Fibroblast of skin of left quadriceps (primary cell): Measurements from ENCODE around the gene GRIK3.

ENCODE experiments used
- DNase-seq, 2 experiments: peaks; one replicate each; pipeline ENCODE4 v3.0.0-alpha.2; 2013; ENCODE audit warnings: low read depth in 2 of 2

The GRIK3 gene

DNA sequence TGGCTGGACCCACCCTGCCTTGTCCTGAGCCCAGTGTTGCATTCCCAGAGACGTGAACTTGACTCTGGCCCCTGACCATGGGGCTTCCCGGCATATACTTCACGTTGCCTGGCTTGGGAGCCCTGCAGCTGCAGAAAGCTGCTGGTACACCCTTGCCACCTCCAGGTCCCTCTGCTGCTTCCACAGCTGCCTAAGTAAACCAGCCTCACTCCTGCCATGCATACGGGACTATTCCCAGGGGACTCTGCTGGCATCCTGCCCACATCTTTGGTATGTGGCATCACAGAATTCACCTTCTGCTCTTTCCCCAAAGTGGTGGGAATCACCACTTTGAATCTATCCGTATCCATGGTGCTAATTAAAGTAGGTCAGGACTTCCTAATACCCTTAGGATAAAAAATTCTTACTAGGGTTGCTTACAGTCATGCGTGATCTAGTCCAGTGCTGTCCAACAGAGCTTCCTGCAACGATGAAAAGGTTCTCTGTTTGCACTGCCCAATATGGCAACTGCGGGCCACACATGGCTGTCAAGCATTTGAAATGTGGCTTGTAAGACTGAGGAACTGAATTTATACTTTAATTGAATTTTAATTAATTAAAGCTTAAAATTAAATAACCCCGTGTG lies 203.0 kb downstream of the GRIK3 start:
- DNase-seq: no peak

- DNase-seq: no peak
Observed at GRCh38 chr1:36829961-36830360, 204.4 kb downstream of the GRIK3 start.

DNA sequence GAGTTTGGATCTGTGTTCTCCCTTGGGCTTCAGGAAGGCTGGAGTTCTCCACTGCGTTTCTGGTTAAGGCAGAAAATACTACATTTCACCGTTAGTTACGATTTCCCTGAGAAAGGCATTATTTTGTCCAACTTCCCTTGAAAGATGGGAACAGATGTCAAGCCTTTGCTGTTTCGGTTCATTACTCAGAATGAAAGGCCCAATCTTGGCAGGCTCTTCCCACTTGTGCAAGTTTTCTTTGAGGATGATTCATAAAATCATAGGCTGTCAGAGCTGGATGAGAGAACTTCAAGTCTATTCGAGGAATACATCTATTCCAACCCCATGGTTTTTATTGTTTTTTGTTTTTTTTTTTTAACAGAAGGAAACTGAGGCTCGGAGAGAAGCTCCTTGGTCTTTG lies 205.2 kb downstream of the GRIK3 start:
- no peak for DNase-seq

DNA sequence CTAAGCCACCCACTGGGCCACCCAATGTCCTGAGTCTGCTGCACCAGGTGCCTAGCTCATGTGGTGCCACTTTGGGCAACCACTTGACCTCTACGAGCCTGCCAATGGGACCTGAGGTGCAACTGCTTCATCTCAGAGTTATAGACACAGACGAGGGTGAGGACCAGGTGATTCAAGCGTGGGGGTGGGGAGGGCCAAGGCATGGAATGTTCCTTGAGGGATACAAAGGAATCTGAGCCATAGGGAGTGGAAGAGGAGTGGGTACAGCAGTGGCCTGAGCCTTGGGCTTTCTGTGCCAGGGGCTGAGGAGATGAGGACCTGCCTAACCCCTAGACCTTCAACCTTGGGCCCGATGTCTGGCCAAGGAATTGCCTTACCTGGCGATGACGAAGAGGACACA lies 209.1 kb downstream of the GRIK3 start:
- DNase-seq: no peak

- no peak for DNase-seq
Observed at GRCh38 chr1:36824390-36824861, 209.9 kb downstream of the GRIK3 start.

- no peak for DNase-seq
Observed at GRCh38 chr1:36822648-36823047, 211.7 kb downstream of the GRIK3 start.

GRCh38 chr1:36821386-36821785 lies 212.9 kb downstream of the GRIK3 start:
- no peak for DNase-seq

- no peak for DNase-seq
Observed at GRCh38 chr1:36818771-36819170, 215.5 kb downstream of the GRIK3 start.

DNA sequence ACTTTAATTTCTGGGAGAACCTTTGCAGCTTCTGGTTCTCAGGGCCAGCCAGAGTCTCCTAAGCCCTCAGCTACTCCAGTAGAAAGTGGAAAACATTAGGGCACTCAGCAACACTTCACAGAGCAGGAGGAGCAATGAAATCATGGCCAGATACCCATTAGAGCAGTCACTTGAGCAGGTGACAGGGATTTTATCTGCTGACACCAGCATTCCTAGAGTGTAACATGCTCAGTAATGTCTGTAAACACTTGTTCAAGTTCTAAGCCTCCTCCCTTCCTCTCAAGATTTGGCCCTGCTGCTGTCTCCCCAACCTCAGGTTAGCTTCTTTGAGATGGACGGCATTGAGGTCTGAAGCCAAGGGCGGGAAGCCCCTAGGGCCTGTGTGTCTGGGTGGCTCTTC lies 218.0 kb downstream of the GRIK3 start:
- DNase-seq: no peak

GRCh38 chr1:36814774-36815173 lies 219.5 kb downstream of the GRIK3 start:
- DNase-seq: no peak

GRCh38 chr1:36814083-36814482 lies 220.2 kb downstream of the GRIK3 start:
- no peak for DNase-seq

DNA sequence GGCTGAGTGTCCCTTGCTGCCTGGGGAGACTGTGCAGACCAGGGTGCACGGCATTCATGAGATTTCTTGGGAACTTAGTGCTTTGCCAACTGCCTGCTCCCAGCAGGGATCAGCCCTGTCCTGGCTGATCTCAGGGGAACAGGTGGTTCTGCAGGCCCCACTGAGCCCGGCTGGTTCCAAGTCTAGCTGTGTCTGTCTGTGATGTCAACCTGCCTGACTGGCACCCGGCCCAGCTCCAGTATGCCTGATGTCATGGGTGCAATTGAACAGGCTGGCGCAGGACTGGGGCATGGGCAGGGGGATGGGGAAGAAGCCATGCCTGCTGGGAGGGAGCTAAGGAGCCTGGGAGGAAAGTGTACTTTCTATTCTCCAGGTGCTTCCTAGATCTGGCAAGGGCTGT lies 227.1 kb downstream of the GRIK3 start:
- no peak for DNase-seq

DNA sequence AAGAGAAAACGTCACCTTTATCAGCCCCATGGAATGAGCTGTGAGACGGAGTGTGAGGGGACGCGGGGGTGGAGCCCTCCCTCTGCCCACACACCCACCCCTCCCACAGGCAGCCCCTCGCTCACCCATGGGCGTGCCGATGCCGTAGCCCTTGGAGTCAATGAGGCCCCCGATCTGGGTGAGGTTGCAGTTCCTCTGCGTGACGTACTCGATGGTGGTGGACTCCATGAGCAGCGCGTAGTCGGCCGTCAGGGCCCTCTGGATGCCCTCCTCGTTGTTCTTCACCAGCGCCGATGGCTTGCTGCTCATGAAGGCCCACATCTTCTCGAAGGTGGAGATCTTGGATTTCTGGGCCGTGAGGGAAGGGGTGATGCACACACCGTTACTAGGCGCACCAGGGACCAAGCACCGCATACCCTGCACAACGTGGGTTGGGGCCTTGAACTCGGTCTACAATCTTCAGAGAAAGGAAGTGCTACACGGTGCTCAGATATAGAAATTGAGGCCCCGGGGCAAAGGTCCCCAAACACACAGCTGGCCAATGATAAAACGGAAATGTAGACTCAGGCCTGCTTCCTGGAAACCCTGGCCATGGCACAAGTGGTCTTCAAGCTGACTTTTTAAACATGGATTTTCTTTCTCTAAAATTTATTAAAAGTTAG lies 228.2 kb downstream of the GRIK3 start:
- DNase-seq: no peak

DNA sequence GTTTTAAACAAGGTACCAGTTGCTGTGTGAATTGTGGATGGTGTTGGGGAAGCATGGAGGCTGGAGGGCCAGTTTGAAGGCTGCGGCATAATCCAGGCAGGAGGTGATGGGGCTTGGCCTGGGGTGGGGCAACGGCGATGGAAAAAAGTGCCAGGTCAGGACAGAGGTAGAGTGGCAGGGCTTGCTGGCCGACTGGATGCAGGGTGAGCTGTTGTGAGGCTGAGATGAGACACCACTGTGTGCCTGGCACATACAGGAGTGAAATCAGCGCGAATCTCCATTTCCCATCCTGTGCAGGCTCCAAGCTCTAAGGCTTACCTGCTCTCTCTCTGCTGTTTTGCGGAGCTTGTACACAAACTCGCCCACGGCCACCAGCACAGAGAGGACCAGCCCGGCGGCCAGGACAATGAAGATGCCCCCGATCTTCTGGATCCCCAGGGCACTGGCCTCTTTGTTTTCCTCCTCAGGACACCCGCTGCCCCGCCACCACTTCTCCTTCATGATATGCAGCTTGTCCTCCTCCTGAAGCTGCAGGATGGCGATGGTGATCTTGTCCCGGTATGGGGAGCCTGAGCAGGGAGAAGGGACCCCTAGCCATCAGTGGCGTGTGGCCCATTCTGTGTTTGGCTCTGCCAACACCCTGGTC lies 229.5 kb downstream of the GRIK3 start:
- DNase-seq: no peak

DNA sequence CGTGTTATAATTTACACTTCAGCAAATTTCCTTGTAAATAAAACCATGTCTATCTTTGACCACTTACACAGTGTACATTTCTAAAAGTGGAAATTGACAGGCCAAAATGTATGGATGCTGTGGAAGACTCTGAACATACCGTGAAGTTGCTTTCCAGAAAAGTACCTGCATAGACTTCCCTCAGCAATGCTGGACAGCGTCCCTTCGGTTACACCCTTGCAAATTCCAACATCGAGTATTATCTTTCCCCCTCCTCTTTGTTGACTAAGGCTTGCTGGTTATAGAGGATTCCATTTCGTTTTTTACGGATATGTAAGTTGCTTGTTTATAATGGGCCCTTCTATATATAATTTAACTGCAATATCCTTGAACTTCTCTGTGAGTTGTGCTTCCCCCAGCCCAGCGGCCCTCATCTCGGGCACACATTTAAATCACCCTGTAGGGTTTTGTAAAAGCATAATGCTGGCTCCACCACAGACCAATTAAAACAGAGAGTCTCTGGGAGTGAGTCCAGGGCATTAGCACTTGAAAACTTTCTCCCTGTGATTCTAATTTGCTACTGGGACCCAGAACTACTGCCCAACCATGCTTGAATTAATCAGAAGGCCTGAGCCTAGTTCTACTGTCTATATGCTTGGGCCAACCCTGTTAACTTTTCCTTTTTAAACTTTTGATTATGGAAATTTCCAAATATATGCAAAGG lies 230.3 kb downstream of the GRIK3 start:
- DNase-seq: no peak

DNA sequence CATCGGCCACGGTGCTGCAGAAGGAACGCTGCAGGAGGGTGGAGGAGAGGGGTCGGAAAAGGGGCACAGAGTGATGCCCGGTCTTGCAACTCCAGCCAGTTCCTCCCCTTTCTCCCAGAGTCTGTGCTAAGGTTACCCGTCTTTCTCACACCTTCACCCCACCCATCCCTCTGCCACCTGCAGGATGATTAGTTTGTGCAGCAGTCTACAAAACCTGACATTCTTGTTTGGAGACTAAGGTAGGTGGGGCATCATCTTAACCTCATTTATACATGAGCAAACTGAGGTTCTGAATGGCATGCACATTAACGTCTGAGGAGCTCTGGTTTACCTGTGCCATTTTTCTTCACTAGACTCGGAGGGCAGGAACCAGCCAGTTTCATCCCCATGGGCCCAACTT lies 232.3 kb downstream of the GRIK3 start:
- no peak for DNase-seq

DNA sequence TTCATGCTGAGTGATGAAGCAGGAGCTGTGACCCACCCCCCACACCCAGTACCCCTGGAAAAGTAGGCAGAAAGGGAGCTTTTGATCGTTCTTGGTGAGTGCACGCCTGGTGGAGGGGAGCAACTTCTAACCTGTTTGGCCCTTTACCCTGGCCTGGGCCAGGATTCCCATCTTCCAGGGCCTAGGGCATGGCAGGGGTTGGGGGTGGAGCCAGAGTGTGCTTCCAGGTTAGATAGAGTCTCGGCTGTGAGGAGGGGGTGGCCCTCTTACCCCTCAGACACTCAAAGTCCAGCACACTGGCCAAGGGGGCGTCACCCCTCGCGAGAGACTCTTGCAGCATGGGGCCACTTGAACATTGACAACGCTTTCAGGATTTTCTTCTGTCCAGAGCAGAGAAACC lies 236.6 kb downstream of the GRIK3 start:
- DNase-seq: no peak

- DNase-seq: no peak
Observed at GRCh38 chr1:36796733-36797132, 237.6 kb downstream of the GRIK3 start.

DNA sequence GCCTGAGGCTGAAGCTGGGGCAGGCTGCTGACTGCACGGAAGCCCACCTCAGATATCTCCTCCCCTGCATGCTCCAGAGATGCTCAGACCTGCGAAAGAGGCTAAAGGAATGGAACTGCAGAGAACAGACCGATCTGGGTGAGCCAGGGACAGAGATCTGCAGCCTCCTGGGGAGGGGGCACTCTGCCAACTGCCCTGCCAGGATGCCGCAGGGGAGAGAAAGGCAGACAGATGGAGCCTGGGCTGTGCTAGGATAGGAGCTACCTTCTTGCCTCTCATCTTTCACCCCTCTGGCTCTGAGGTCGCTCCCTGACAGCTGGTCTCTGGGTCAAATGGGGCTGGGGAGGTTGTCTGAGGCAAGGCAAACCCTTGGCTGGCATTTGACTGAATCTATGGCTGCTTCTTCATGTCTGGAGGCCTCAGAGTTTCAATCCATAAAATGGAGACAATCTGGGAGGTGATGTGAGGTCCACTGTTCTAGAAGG lies 238.2 kb downstream of the GRIK3 start:
- DNase-seq: no peak

GRCh38 chr1:36794460-36794859 lies 239.9 kb downstream of the GRIK3 start:
- DNase-seq: no peak

- no peak for DNase-seq
Observed at GRCh38 chr1:36793452-36793851, 240.9 kb downstream of the GRIK3 start.

GRCh38 chr1:36792292-36792691 lies 242.0 kb downstream of the GRIK3 start:
- DNase-seq: no peak
